Upper lobe of left lung (tissue), 4 donors: ENCODE data around the gene CYRIA.

Experiments used
- CTCF ChIP-seq, 6 experiments: fragments of 450-650 bp in 4 of 6; fragments of 200-600 bp in 2 of 6; sonication (generic) in 2 of 6; IDR thresholded peaks; one replicate each; pipeline ENCODE4 v1.5.1; 2016 to 2019; ENCODE audit warnings: antibody characterized with exemption in 6 of 6
- EP300 ChIP-seq, 4 donors: sonication (generic); formaldehyde crosslinking; IDR thresholded peaks; one replicate each; pipeline ENCODE4 v1.5.1; 2017; ENCODE audit warnings: antibody characterized with exemption in 4 of 4, control low read depth in 2 of 4
- POLR2A ChIP-seq, 4 donors: fragments of 450-650 bp; IDR thresholded peaks; one replicate each; pipeline ENCODE4 v1.5.1; 2016 to 2017; ENCODE audit warnings: antibody characterized with exemption in 4 of 4, mild to moderate bottlenecking in 2 of 4
- POLR2AphosphoS5 ChIP-seq, 2 donors: sonication (generic); formaldehyde crosslinking; IDR thresholded peaks; one replicate each; pipeline ENCODE4 v1.5.1; 2017; ENCODE audit warnings: antibody characterized with exemption in 2 of 2

- TF ChIP-seq EP300 (IDR thresholded peaks at IDR 0.05) = no peak
- no peak for TF ChIP-seq CTCF (IDR thresholded peaks at IDR 0.05)
- no peak for TF ChIP-seq POLR2A (IDR thresholded peaks at IDR 0.05)
- TF ChIP-seq POLR2AphosphoS5 (IDR thresholded peaks at IDR 0.05) = no peak
Observed at GRCh38 chr2:16655905-16656642, 9.6 kb downstream of the CYRIA start.
